Right lobe of liver (tissue), 6 donors: ENCODE data around the gene SPSB3. TPM values are rescaled to one million over a fixed set of nuclear protein-coding genes. Genes with fewer than 3 reads are reported as not detected.

ENCODE experiments used
- ATAC-seq, 4 donors: fragments of 200-7000 bp; cut with Tn5 transposase; one replicate each; pipeline ENCODE4 v1.9.1; 2020; ENCODE audit warnings: mild to moderate bottlenecking in 4 of 4, moderate library complexity in 4 of 4
- DNase-seq, 3 donors: peaks; one replicate each; pipeline ENCODE4 v3.0.0-alpha.2; 2020
- H3K27ac ChIP-seq, 3 donors: fragments of 200-600 bp; one replicate each; pipeline ENCODE4 v1.8.0; 2022
- H3K27me3 ChIP-seq, 2 donors: fragments of 200-600 bp; one replicate each; pipeline ENCODE4 v1.8.0; 2022
- H3K36me3 ChIP-seq, 4 donors: fragments of 200-600 bp; sonication (generic) in 1 of 4; one replicate each; pipeline versions ENCODE4 v1.5.1 to v1.8.0; 2017 to 2022; ENCODE audit warnings: control low read depth in 1 of 4
- H3K4me1 ChIP-seq, 4 donors: fragments of 200-600 bp; sonication (generic) in 1 of 4; one replicate each; pipeline versions ENCODE4 v1.5.1 to v1.8.0; 2017 to 2022; ENCODE audit warnings: control low read depth in 1 of 4
- H3K4me3 ChIP-seq, 3 donors: fragments of 200-600 bp; one replicate each; pipeline ENCODE4 v1.8.0; 2022
- H3K9me3 ChIP-seq, 4 donors: fragments of 200-600 bp; sonication (generic) in 1 of 4; one replicate each; pipeline versions ENCODE4 v1.5.1 to v1.8.0; 2017 to 2022; ENCODE audit warnings: control low read depth in 1 of 4
- CTCF ChIP-seq, 4 donors: fragments of 200-600 bp in 3 of 4; fragments of 450-650 bp in 1 of 4; IDR thresholded peaks; one replicate each; pipeline versions ENCODE4 v1.5.1 to v1.8.0; 2016 to 2022; ENCODE audit warnings: antibody characterized with exemption in 4 of 4, mild to moderate bottlenecking in 2 of 4
- POLR2A ChIP-seq: fragments of 450-650 bp; IDR thresholded peaks from one replicate; pipeline ENCODE4 v1.6.1; 2017; ENCODE audit warnings: antibody characterized with exemption, mild to moderate bottlenecking
- WGBS: methylation state at CpG from one replicate; pipeline ENCODE4 v1.1.6; 2018; ENCODE audit warnings: low coverage, low lambda C conversion rate; ENCODE audit not compliant: insufficient coverage; ENCODE audit errors: missing lambda C conversion rate; 5-methylcytosine and 5-hydroxymethylcytosine counted together
- intact Hi-C, 2 donors: fragments of 100-400 bp; cut with DNase I; formaldehyde crosslinking; loops; one replicate each; pipeline versions ENCODE4 v1.11.2 to v1.14.1; 2022
- total RNA-seq, 6 experiments: library from RNA; depleted of rRNA in 2 of 6; stranded (reverse); fragments of >200 nt in 2 of 6; fragmentation: NEBNext Ultra II Directional in 3 of 6; extraction: Animal tissue kit (Norgen Biotek cat#: 25700) in 3 of 6; gene quantifications; one replicate each; pipeline versions ENCODE4 v1.1.0 to v1.2.4, GENCODE V29; 2016 to 2023
- donor health status: DM: no; HTN: yes; CAD: no.
- donor health status: DM: no; HTN: no; CAD: no.
- donor health status: DM: no; HTN: no; CAD: no.
- donor health status: DM: no; HTN: yes; CAD: no.
- donor health status: DM: no; HTN: yes; CAD: no.

Gene SPSB3
- total RNA-seq, 6 experiments from 2014 or later: 18.6 to 42.5 (median 34.5) TPM

GRCh38 chr16:1790261-1790610, 7.9 kb upstream of the SPSB3 start:
- Histone ChIP-seq H3K4me1 (peaks cover 0 to 35% (median 6%) of the 10 kb centered on the region in 4 donors), H3K4me3 (no peak overlapping the region), H3K36me3 (peaks cover 0 to 14% (median 7%) of the 10 kb centered on the region in 4 donors), H3K27ac (no peak overlapping the region), H3K9me3 (no peaks in the 10 kb centered on the region), H3K27me3 (no peaks in the 10 kb centered on the region)
- intact Hi-C loops: no loop called here
- ATAC-seq (no peak), DNase-seq (no peak)
- 85% methylated on average over 13 of the region's 15 CpGs for WGBS
- no peak for TF ChIP-seq CTCF (IDR thresholded peaks at IDR 0.05)
- no peak for TF ChIP-seq POLR2A

GRCh38 chr16:1789643-1790045, 7.3 kb upstream of the SPSB3 start:
- DNase-seq (peak in 1 of 3 donors; percentile 48), ATAC-seq (no peak)
- Histone ChIP-seq H3K9me3 (no peaks in the 10 kb centered on the region), H3K36me3 (peaks cover 0 to 14% (median 7%) of the 10 kb centered on the region in 4 donors), H3K4me3 (no peak overlapping the region), H3K4me1 (peaks cover 0 to 29% (median 6%) of the 10 kb centered on the region in 4 donors), H3K27ac (no peak overlapping the region), H3K27me3 (no peaks in the 10 kb centered on the region)
- intact Hi-C loops: no loop called here
- 89% methylated on average over 3 of the region's 25 CpGs for WGBS
- no peak for TF ChIP-seq CTCF (IDR thresholded peaks at IDR 0.05)

GRCh38 chr16:1788708-1789100, 6.3 kb upstream of the SPSB3 start:
- intact Hi-C loops: no loop called here
- Histone ChIP-seq H3K27ac (no peak overlapping the region), H3K4me3 (no peak overlapping the region), H3K36me3 (peaks cover 0 to 14% (median 7%) of the 10 kb centered on the region in 4 donors), H3K27me3 (no peaks in the 10 kb centered on the region), H3K4me1 (peaks cover 0 to 25% (median 9%) of the 10 kb centered on the region in 4 donors), H3K9me3 (no peaks in the 10 kb centered on the region)
- TF ChIP-seq CTCF (IDR thresholded peaks at IDR 0.05): no peak
- no peak for TF ChIP-seq POLR2A
- no CpG with 5 or more reads among the region's 19 CpGs for WGBS
- no peak for DNase-seq
- no peak for ATAC-seq

GRCh38 chr16:1788095-1788707, 5.8 kb upstream of the SPSB3 start:
- Histone ChIP-seq H3K36me3 (peaks cover 0 to 14% (median 7%) of the 10 kb centered on the region in 4 donors), H3K27ac (no peak overlapping the region), H3K4me1 (peaks cover 0 to 25% (median 9%) of the 10 kb centered on the region in 4 donors), H3K4me3 (no peak overlapping the region), H3K27me3 (no peaks in the 10 kb centered on the region), H3K9me3 (no peaks in the 10 kb centered on the region)
- peak in 1 of 3 donors; percentile 20 for DNase-seq
- TF ChIP-seq POLR2A (no peak), CTCF (IDR thresholded peaks at IDR 0.05) (no peak)
- intact Hi-C loops: no loop called here
- WGBS: no CpG with 5 or more reads among the region's 38 CpGs
- no peak for ATAC-seq
